Tibial nerve (tissue), 3 donors: ENCODE measurements around the gene FAM81B.

Experiments used
- CTCF ChIP-seq, 5 experiments: fragments of 200-600 bp in 3 of 5; fragments of 450-650 bp in 2 of 5; sonication (generic) in 3 of 5; IDR thresholded peaks; one replicate each; pipeline ENCODE4 v1.5.1; 2016 to 2019; ENCODE audit warnings: antibody characterized with exemption in 5 of 5, mild to moderate bottlenecking in 3 of 5, moderate library complexity in 2 of 5
- POLR2A ChIP-seq, 2 donors: fragments of 450-650 bp; IDR thresholded peaks; one replicate each; pipeline ENCODE4 v1.6.1; 2017; ENCODE audit warnings: antibody characterized with exemption in 2 of 2, mild to moderate bottlenecking in 2 of 2, moderate library complexity in 2 of 2

DNA sequence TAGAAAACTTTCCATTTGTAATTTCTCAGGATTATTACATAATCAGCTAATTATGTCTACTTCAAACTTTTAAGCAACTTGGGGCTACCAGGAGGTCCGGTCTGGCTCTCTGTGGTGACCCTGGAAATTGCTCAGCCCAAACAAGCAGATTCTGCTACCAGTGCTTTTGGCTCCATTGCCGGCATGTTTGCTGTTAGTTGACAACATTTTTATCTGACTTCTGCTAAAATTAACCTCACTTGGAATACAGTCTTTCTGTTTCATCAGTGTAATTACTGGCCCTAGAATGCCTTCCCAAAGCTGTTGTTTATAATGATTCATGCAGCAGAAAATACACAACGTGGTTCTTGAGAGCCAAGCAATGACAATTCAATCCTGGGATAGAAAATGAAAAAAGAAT, 38.5 kb upstream of the FAM81B start:
- TF ChIP-seq CTCF (IDR thresholded peaks at IDR 0.05) (no peak), POLR2A (IDR thresholded peaks at IDR 0.05) (no peak)
